GM12874 (cell line): ENCODE results near the gene ADGRD2.

ENCODE experiments used
- TF ChIP-seq, protein P1 (sequence below): IDR thresholded peaks from 2 replicates; pipeline ENCODE4 v1.5.1; 2011; ENCODE audit warnings: low read depth, mild to moderate bottlenecking, control low read depth, low read length, moderate library complexity; ENCODE audit not compliant: insufficient read depth

ADGRD2 gene

DNA sequence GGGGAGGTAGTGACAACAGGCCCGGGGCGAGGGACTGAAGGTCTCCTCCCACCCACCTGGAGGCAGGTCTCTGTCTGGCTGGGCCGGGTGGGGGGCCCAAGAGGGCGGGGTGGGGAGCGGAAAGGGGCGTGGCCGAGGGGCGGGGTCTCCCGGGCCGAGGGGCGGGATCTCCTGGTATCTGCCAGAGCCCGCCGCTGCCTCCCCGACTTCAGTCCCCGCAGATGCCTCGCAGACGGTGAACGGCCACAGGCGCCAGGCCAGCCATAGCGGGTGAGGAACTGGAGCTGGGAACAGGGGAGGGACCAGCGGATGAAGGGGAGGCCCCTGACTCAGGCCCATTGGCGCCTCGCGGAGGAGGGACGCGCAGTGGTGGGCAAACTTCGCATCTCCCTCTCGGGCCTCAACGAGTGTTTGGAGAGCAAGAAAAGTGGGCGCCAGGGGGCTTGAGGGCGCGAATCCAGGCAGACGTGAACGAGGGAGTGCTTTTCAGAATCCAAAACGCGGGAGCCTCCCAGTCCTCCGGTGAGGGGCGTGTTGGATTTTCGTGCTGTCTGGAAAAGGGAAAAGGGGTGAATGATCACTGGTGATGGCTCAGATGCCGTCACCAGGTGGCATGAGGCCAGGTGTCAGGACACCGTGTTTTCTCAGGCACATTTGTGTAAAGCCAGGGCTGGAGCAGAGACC lies at the start of gene ADGRD2:
Gene ADGRD2, plus strand, starts transcription at position 211 of the 684 bp plus-strand sequence. CDS start 1,216 bp downstream, outside the sequence.
- TF ChIP-seq, protein P1, sequence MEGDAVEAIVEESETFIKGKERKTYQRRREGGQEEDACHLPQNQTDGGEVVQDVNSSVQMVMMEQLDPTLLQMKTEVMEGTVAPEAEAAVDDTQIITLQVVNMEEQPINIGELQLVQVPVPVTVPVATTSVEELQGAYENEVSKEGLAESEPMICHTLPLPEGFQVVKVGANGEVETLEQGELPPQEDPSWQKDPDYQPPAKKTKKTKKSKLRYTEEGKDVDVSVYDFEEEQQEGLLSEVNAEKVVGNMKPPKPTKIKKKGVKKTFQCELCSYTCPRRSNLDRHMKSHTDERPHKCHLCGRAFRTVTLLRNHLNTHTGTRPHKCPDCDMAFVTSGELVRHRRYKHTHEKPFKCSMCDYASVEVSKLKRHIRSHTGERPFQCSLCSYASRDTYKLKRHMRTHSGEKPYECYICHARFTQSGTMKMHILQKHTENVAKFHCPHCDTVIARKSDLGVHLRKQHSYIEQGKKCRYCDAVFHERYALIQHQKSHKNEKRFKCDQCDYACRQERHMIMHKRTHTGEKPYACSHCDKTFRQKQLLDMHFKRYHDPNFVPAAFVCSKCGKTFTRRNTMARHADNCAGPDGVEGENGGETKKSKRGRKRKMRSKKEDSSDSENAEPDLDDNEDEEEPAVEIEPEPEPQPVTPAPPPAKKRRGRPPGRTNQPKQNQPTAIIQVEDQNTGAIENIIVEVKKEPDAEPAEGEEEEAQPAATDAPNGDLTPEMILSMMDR: no peak

DNA sequence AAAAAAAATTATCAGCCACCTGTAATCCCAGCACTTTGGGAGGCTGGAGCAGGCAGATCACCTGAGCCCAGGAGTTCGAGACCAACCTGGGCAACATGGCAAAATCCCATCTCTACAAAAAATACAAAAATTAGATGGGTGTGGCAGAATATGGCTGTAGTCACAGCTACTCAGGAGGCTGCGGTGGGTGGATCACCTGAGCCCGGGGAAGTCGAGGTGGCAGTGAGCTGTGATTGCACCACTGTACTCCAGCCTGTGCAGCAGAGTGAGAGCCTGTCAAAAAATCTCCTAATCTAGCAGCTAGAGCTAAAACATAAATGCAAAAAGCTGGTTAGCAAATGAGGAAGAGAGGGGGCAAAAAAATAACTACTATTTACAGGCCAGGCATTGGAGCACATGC lies 47.0 kb upstream of the ADGRD2 start:
- TF ChIP-seq, protein P1: no peak

GRCh38 chr9:124409410-124409809 lies 40.8 kb upstream of the ADGRD2 start:
- TF ChIP-seq, protein P1: no peak

DNA sequence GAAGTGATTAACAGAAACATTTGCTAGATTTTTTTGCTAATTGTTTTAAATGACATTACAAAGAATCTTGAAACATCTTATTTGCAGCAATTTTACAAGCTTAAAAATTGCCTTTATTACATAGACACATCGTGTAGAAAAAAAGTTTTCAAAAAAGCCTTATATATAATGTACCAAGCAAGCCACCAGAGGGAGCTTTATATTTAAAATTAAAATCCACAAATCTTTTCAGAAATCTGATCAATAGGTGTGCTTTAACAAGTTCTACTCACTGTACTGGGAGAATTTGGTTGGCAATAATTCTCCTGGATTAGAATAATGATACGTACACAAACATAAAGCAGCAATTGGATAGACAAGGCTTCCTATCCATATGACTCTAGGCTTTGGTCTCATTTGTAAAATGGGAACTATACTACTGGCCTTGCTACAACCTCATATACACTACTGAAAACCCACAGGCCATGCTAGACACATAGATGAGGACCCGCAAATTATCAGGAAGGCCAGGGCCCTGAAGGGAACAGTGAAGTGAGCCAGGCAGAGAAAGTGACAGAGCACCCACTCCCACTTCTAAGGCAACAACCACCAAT lies 39.8 kb upstream of the ADGRD2 start:
- TF ChIP-seq, protein P1: no peak

GRCh38 chr9:124411514-124412227 lies 38.6 kb upstream of the ADGRD2 start:
- TF ChIP-seq, protein P1: no peak

DNA sequence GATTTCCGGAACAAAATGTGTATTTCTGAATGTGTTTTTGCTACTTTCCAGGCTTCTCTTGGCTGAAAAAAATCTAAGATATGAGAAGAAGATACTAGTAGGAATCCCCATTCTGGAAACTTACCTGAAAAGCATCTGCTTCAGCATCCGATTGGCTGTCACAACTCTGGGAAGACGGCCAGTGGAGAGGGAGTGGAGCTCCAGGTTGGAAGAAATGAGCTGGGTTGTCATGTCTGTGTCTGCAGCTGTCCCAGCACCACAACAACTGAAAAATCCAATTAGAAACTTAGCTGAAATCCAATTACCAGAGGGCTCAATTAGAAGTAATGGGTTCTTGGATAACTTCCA lies 38.0 kb upstream of the ADGRD2 start:
- TF ChIP-seq, protein P1: no peak

DNA sequence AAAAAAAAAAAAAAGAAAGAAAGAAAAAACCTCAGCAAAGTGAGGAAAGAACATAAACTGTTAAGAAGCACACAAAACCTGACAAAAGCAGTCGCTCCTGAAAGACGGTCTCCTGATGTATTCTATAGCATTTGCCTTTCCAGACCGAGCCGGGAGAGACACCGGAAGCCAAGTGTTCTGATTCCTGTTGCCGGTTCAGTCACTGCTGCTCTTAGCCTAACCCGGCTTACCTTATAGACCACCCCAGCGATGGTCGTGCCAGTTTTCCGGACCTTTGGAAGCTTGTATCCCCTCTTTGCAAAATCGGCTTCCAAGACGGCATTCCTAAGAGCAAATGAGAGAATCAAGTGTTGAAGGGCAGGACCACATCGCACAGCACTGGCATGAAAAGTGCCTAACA lies 35.6 kb upstream of the ADGRD2 start:
- TF ChIP-seq, protein P1: no peak
